Testis (tissue), 3 donors: Measurements from ENCODE around the gene AQP2. TPM values are rescaled to one million over a fixed set of nuclear protein-coding genes. Genes with fewer than 3 reads are reported as not detected.

Source experiments
- DNase-seq: peaks from one replicate; pipeline ENCODE4 v3.0.0-alpha.2; 2019
- H3K27ac ChIP-seq, 2 donors: fragments of 200-600 bp; sonication (generic); one replicate each; pipeline ENCODE4 v1.5.1; 2019
- H3K27me3 ChIP-seq: fragments of 200-600 bp; sonication (generic); one replicate; pipeline ENCODE4 v1.5.1; 2019
- H3K36me3 ChIP-seq: fragments of 200-600 bp; sonication (generic); one replicate; pipeline ENCODE4 v1.5.1; 2017; ENCODE audit warnings: low read depth; ENCODE audit errors: missing control alignments
- H3K4me1 ChIP-seq: fragments of 200-600 bp; sonication (generic); one replicate; pipeline ENCODE4 v1.5.1; 2019
- H3K4me3 ChIP-seq, 2 donors: fragments of 200-600 bp; sonication (generic); one replicate each; pipeline ENCODE4 v1.5.1; 2017 to 2019
- H3K9me3 ChIP-seq: fragments of 200-600 bp; sonication (generic); one replicate; pipeline ENCODE4 v1.5.1; 2017
- CTCF ChIP-seq, 3 experiments: fragments of 450-650 bp in 2 of 3; fragments of 200-600 bp in 1 of 3; sonication (generic) in 1 of 3; IDR thresholded peaks; one replicate each; pipeline ENCODE4 v1.5.1; 2016 to 2019; ENCODE audit warnings: antibody characterized with exemption in 3 of 3, mild to moderate bottlenecking in 2 of 3, moderate library complexity in 1 of 3
- POLR2A ChIP-seq: fragments of 450-650 bp; IDR thresholded peaks from one replicate; pipeline ENCODE4 v1.6.1; 2017; ENCODE audit warnings: antibody characterized with exemption, mild to moderate bottlenecking, moderate library complexity
- whole genome bisulfite sequencing, 2 donors: methylation state at CpG; one replicate each; pipeline ENCODE4 v1.1.5; 2018; 5-methylcytosine and 5-hydroxymethylcytosine counted together
- intact Hi-C: fragments of 100-400 bp; cut with DNase I; formaldehyde crosslinking; loops from one replicate; pipeline ENCODE4 v1.15.1; 2023; ENCODE audit warnings: low total_unique reads
- polyA plus RNA-seq: library from polyadenylated mRNA; stranded (reverse); fragments of 350-450 nt; fragmentation: Illumina TruSeq; extraction: RNeasy Lipid Tissue Mini Kit (QIAGEN cat#74804); gene quantifications from one replicate; pipeline ENCODE4 v1.2.3, GENCODE V29; 2014; ENCODE audit warnings: low read depth, low replicate concordance; ENCODE audit not compliant: insufficient read depth
- total RNA-seq, 2 donors: library from RNA; depleted of rRNA; stranded (reverse); fragments of >200 nt; gene quantifications; one replicate each; pipeline ENCODE4 v1.2.3, GENCODE V29; 2016

Gene AQP2
- total and polyA plus RNA-seq, 3 donors from 2014 or later, result 0.79 to 1.9 (median 1.1) TPM

GRCh38 chr12:49948866-49949845, 1.4 kb upstream of the AQP2 start:
- Histone ChIP-seq H3K36me3 (no peaks in the 10 kb centered on the region), H3K27ac (no peak overlapping the region), H3K4me3 (no peak overlapping the region), H3K4me1 (peaks cover 5% of the 10 kb centered on the region), H3K27me3 (no peaks in the 10 kb centered on the region), H3K9me3 (no peaks in the 10 kb centered on the region)
- TF ChIP-seq POLR2A, result no peak
- no peak for TF ChIP-seq CTCF (IDR thresholded peaks at IDR 0.05)
- 74 to 78% methylated on average over 10 to 13 of the region's 13 CpGs for WGBS, 2 donors
- no peak for DNase-seq
- intact Hi-C loops, result no loop called here

GRCh38 chr12:49949866-49950265, 671 bp upstream of the AQP2 start:
- WGBS, 2 donors, result 88 to 100% methylated on average over 3 of the region's 3 CpGs
- intact Hi-C loops, result loop anchor here (10.0 kb wide), 1 partner anchor 85 kb away; no protein-coding TSS in a partner anchor

GRCh38 chr12:49951411-49952240, 1.1 kb downstream of the AQP2 start:
- no peak overlapping the region for H3K27ac ChIP-seq
- no peaks in the 10 kb centered on the region for H3K36me3 ChIP-seq
- intact Hi-C loops, result loop anchor here (10.0 kb wide), 1 partner anchor 87 kb away; no protein-coding TSS in a partner anchor
- H3K27me3 ChIP-seq, result no peaks in the 10 kb centered on the region
- no peaks in the 10 kb centered on the region for H3K9me3 ChIP-seq
- H3K4me3 ChIP-seq, result no peak overlapping the region
- WGBS, 2 donors, result 87% methylated on average over 8 to 14 of the region's 14 CpGs
- no peak for TF ChIP-seq POLR2A
- no peak for TF ChIP-seq CTCF (IDR thresholded peaks at IDR 0.05)
- H3K4me1 ChIP-seq, result peaks cover 5% of the 10 kb centered on the region
- no peak for DNase-seq

More at GRCh38 chr12:49949866-49950265, 671 bp upstream of the AQP2 start:
- no peaks in the 10 kb centered on the region for H3K9me3 ChIP-seq
- H3K36me3 ChIP-seq, result no peaks in the 10 kb centered on the region
- H3K27me3 ChIP-seq, result no peaks in the 10 kb centered on the region
- no peak overlapping the region for H3K4me3 ChIP-seq
- DNase-seq, result no peak
- peaks cover 5% of the 10 kb centered on the region for H3K4me1 ChIP-seq
- no peak for TF ChIP-seq CTCF (IDR thresholded peaks at IDR 0.05)
- TF ChIP-seq POLR2A, result no peak
- H3K27ac ChIP-seq, result no peak overlapping the region

- intact Hi-C loops, result loop anchor here (10.0 kb wide), 1 partner anchor 88 kb away; no protein-coding TSS in a partner anchor
- H3K27me3 ChIP-seq, result no peaks in the 10 kb centered on the region
- no peaks in the 10 kb centered on the region for H3K9me3 ChIP-seq
- H3K4me1 ChIP-seq, result peaks cover 5% of the 10 kb centered on the region
- TF ChIP-seq CTCF (IDR thresholded peaks at IDR 0.05) (no peak), POLR2A (no peak)
- no peak for DNase-seq
- no peak overlapping the region for H3K27ac ChIP-seq
- WGBS, 2 donors, result 90 to 100% methylated on average over 1 of the region's 1 CpG
- no peaks in the 10 kb centered on the region for H3K36me3 ChIP-seq
- no peak overlapping the region for H3K4me3 ChIP-seq
Observed at GRCh38 chr12:49952391-49953055, 2.0 kb downstream of the AQP2 start.
